PC-9 (cell line): ENCODE results near the gene LRRC34. TPM values are rescaled to one million over a fixed set of nuclear protein-coding genes. Genes with fewer than 3 reads are reported as not detected.

Source experiments
- BruUV-seq: library from RNA; stranded (reverse); fragments of 400-500 nt; replicated peaks from 2 replicates; lab custom pipeline; 2021; lab: Mats Ljungman, UMichigan
- CTCF ChIA-PET: fragments of 300-600 bp; sonication (Branson Sonifier 250); formaldehyde crosslinking; loops from one replicate; lab custom pipeline; 2022; ENCODE audit warnings: antibody characterized with exemption; lab: Charles Lee
- POLR2A ChIA-PET: fragments of 300-600 bp; sonication (Branson Sonifier 250); formaldehyde crosslinking; loops from one replicate; lab custom pipeline; 2022; ENCODE audit warnings: antibody characterized with exemption; ENCODE audit not compliant: unreplicated experiment; lab: Charles Lee
- DNase-seq, 2 experiments: peaks; one replicate each; pipeline versions ENCODE4 v3.0.0 to v3.0.0-alpha.2; 2015 to 2022; ENCODE audit warnings: mixed read lengths in 1 of 2
- H2AFZ ChIP-seq: fragments of 200-600 bp; sonication (generic); 2 replicates; pipeline ENCODE4 v1.8.1; 2017; ENCODE audit warnings: antibody characterized with exemption
- H3F3A ChIP-seq: fragments of 200-600 bp; sonication (generic); 2 replicates; pipeline ENCODE4 v1.8.1; 2017; ENCODE audit warnings: antibody characterized with exemption, mild to moderate bottlenecking, low read depth; ENCODE audit not compliant: insufficient read depth
- H3K27ac ChIP-seq: fragments of 200-600 bp; sonication (generic); 2 replicates; pipeline ENCODE4 v1.6.1; 2016; ENCODE audit warnings: mixed run types
- H3K27me3 ChIP-seq: fragments of 200-600 bp; sonication (generic); 2 replicates; pipeline ENCODE4 v1.6.1; 2016; ENCODE audit warnings: low read depth, mixed run types; ENCODE audit not compliant: insufficient read depth
- H3K36me3 ChIP-seq: fragments of 200-600 bp; sonication (generic); 2 replicates; pipeline ENCODE4 v1.6.1; 2016; ENCODE audit warnings: low read depth, mixed run types
- H3K4me1 ChIP-seq: fragments of 200-600 bp; sonication (generic); replicated peaks from 2 replicates; pipeline ENCODE4 v1.6.1; 2016; ENCODE audit warnings: mixed run types; ENCODE audit not compliant: insufficient read depth
- H3K4me2 ChIP-seq: fragments of 200-600 bp; sonication (generic); 2 replicates; pipeline ENCODE4 v1.6.1; 2017; ENCODE audit warnings: mixed run types
- H3K4me3 ChIP-seq: fragments of 200-600 bp; sonication (generic); 2 replicates; pipeline ENCODE4 v1.6.1; 2016; ENCODE audit warnings: mixed run types
- H3K79me2 ChIP-seq: fragments of 200-600 bp; sonication (generic); 2 replicates; pipeline ENCODE4 v1.6.1; 2017; ENCODE audit warnings: low read depth, mixed run types
- H3K9me2 ChIP-seq: fragments of 200-600 bp; sonication (generic); 2 replicates; pipeline ENCODE4 v1.8.1; 2017; ENCODE audit warnings: mild to moderate bottlenecking; ENCODE audit not compliant: insufficient read depth
- H3K9me3 ChIP-seq: fragments of 200-600 bp; sonication (generic); 2 replicates; pipeline ENCODE4 v1.8.1; 2016; ENCODE audit warnings: low read depth; ENCODE audit not compliant: insufficient read depth
- H4K20me1 ChIP-seq: fragments of 200-600 bp; sonication (generic); 2 replicates; pipeline ENCODE4 v1.8.1; 2017; ENCODE audit not compliant: insufficient read depth
- EZH2 ChIP-seq: fragments of 200-600 bp; sonication (generic); IDR thresholded peaks from 2 replicates; pipeline ENCODE4 v1.8.0; 2017; ENCODE audit warnings: antibody characterized with exemption, low read depth
- intact Hi-C: fragments of 100-400 bp; cut with micrococcal nuclease; formaldehyde crosslinking; loops from one replicate; pipeline ENCODE4 v1.10.0; 2022; ENCODE audit not compliant: unreplicated experiment
- total RNA-seq: library from RNA; stranded (reverse); gene quantifications from 2 replicates; pipeline ENCODE4 v1.2.3, GENCODE V29; 2021
- TF ChIP-seq, protein P1 (sequence below): fragments of 200-600 bp; sonication (generic); conservative IDR thresholded peaks from 2 replicates; pipeline ENCODE4 v1.6.1; 2017; ENCODE audit warnings: mixed run types, antibody characterized with exemption, mild to moderate bottlenecking, moderate library complexity

The LRRC34 gene
- total RNA-seq, 1 experiment from 2014 or later: 10.3 TPM

DNA sequence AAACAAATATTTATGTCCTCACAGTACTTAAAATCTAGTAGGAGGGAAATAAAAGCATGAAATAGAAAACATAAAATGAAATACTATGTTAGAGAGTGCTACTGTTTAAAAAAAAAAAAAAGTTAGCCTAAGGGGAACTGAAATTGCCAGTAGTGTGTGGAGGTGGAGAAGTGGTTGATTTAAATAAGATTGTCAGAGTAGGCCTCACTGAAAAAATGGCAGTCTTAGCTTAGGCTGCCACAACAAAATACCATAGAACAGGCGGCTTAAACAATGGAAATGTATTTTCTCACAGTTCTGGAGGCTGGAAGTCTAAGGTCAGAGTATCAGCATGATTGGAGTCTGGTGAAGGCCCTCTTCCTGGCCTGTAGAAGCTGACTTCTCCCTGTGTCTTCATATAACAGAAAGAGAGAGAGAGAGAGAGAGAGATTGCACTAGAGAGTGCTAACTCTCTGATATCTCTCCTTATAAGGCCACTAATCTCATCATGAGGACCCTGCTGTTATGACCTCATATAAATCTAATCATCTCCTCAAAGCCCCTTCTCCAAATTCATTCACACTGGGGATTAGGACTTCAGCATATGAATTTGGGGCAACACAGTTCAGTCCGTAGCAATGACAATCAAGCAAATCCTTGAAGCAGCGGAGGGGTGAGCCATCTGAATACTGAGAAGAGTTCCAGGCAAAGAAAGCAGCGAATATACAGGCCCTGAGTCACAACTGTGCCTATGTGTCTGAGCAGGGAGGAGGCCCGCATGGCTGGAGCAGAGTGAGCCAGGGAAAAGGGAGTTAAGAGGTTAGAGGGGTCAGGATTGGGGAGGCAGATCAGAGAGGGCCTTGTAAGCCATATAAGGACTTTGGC, 23.6 kb upstream of the LRRC34 start:
- Histone ChIP-seq H3K4me3 (no peak overlapping the region), H3F3A (no peaks in the 10 kb centered on the region), H3K27me3 (no peaks in the 10 kb centered on the region), H3K4me2 (no peak overlapping the region), H3K79me2 (no peaks in the 10 kb centered on the region), H4K20me1 (no peaks in the 10 kb centered on the region), H3K9me2 (no peaks in the 10 kb centered on the region; the same call in 1 of the 2 replicates), H2AFZ (no peak overlapping the region), H3K27ac (no peak overlapping the region), H3K9me3 (no peaks in the 10 kb centered on the region), H3K36me3 (no peaks in the 10 kb centered on the region), H3K4me1 (no peaks in the 10 kb centered on the region)
- TF ChIP-seq, protein P1, sequence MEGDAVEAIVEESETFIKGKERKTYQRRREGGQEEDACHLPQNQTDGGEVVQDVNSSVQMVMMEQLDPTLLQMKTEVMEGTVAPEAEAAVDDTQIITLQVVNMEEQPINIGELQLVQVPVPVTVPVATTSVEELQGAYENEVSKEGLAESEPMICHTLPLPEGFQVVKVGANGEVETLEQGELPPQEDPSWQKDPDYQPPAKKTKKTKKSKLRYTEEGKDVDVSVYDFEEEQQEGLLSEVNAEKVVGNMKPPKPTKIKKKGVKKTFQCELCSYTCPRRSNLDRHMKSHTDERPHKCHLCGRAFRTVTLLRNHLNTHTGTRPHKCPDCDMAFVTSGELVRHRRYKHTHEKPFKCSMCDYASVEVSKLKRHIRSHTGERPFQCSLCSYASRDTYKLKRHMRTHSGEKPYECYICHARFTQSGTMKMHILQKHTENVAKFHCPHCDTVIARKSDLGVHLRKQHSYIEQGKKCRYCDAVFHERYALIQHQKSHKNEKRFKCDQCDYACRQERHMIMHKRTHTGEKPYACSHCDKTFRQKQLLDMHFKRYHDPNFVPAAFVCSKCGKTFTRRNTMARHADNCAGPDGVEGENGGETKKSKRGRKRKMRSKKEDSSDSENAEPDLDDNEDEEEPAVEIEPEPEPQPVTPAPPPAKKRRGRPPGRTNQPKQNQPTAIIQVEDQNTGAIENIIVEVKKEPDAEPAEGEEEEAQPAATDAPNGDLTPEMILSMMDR: no peak
- no peak for TF ChIP-seq EZH2
- ChIA-PET CTCF (no interaction called here), POLR2A (interaction anchor here (0.6 kb wide), 1 partner anchor 26 kb away, joined by 3 read pairs; no protein-coding TSS in a partner anchor)
- intact Hi-C loops: no loop called here
- no peak for DNase-seq
- no TSS peak for BruUV-seq

DNA sequence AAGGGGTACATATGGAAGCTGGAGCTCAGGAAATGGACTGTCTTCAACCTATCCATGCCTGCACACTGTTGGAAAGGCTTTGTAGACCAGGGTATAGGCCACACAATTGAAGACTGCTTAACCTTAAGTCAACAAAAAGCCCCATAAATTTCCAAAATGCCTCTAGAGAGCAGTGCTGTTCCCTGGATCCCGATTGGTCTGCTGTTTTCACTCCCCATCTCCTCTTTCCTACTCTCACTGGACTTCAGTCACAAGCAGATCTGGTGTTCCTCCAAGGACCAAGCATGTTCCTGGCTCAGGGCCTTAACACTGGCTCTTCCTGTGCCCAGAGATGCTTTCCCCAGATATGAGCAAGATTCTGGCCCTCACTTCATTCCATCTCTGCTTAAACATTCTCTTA, 22.8 kb upstream of the LRRC34 start:
- H3F3A ChIP-seq: no peaks in the 10 kb centered on the region
- H3K79me2 ChIP-seq: no peaks in the 10 kb centered on the region
- H3K4me2 ChIP-seq: no peak overlapping the region
- no peaks in the 10 kb centered on the region; the same call in 1 of the 2 replicates for H3K9me2 ChIP-seq
- H3K36me3 ChIP-seq: no peaks in the 10 kb centered on the region
- no TSS peak for BruUV-seq
- intact Hi-C loops: no loop called here
- H3K27me3 ChIP-seq: no peaks in the 10 kb centered on the region
- ChIA-PET CTCF (no interaction called here), POLR2A (interaction anchor here (0.6 kb wide), 1 partner anchor 27 kb away, joined by 3 read pairs; no protein-coding TSS in a partner anchor)
- H4K20me1 ChIP-seq: no peaks in the 10 kb centered on the region
- H3K4me1 ChIP-seq: no peaks in the 10 kb centered on the region
- no peak overlapping the region for H3K4me3 ChIP-seq
- no peak overlapping the region for H3K27ac ChIP-seq
- TF ChIP-seq, protein P1: no peak
- TF ChIP-seq EZH2: no peak
- DNase-seq: no peak
- H3K9me3 ChIP-seq: no peaks in the 10 kb centered on the region
- no peak overlapping the region for H2AFZ ChIP-seq

DNA sequence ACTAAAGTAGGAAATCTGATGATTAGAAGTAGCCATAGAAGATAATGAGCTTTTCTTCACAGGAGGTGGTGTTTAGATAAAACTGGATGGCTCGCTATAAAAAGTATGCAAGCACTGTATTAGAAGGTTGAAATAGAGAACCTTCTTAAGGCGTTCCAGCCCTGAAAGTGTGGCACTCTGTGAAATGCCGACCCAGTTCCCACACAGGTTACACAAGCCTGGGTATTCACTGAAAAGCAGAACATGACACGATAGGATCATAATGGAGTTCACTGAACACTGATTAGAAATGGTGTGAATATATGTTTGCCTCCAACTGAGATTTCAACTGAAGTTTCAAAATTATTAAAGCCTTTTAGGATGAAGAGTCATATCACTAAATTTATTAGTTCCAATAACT, 15.0 kb upstream of the LRRC34 start:
- Histone ChIP-seq H3K9me3 (no peaks in the 10 kb centered on the region), H4K20me1 (no peaks in the 10 kb centered on the region; the same call in 1 of the 2 replicates), H3K79me2 (no peaks in the 10 kb centered on the region), H3K9me2 (no peaks in the 10 kb centered on the region), H2AFZ (no peak overlapping the region), H3K36me3 (no peaks in the 10 kb centered on the region), H3K27ac (no peak overlapping the region), H3K27me3 (no peaks in the 10 kb centered on the region), H3K4me3 (no peak overlapping the region), H3K4me1 (no peaks in the 10 kb centered on the region), H3F3A (no peaks in the 10 kb centered on the region), H3K4me2 (no peak overlapping the region)
- no peak for TF ChIP-seq EZH2
- TF ChIP-seq, protein P1: no peak
- no peak for DNase-seq
- intact Hi-C loops: no loop called here
- no TSS peak for BruUV-seq
- POLR2A ChIA-PET: no interaction called here
- CTCF ChIA-PET: interaction anchor here (0.5 to 1.3 kb wide), 2 partner anchors 34 to 208 kb away, joined by 3 read pairs; no protein-coding TSS in a partner anchor
